VCaP (cell line): Measurements from ENCODE around the gene DEDD2.

Experiments
- H3K27ac ChIP-seq: fragments of 450-650 bp; 2 replicates; pipeline ENCODE4 v1.5.1; 2017
- TF ChIP-seq, protein P1 (sequence below): fragments of 450-650 bp; conservative IDR thresholded peaks from 2 replicates; pipeline ENCODE4 v1.5.1; 2017; ENCODE audit warnings: mild to moderate bottlenecking, moderate library complexity

DEDD2 gene

DNA sequence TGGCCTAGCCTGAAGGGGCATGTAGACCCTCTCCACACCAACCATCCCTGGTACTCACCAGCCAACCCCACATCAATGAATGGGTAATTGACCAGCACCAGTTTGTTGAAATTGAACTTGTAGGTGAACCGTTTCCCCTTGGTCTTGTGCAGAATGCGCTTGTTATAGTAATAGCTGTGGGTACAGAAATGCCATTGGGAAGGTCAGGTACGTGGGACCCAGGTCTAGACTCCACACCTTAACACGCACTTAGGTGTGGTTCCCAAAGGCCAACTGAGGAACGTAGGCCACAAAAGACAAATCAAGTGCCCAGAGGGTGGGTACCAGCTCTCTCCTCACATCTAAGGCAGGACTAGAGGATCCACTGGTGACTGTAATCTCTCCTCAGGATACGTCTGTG is 32.3 kb upstream of the DEDD2 start:
- H3K27ac ChIP-seq: no peak overlapping the region
- TF ChIP-seq, protein P1, sequence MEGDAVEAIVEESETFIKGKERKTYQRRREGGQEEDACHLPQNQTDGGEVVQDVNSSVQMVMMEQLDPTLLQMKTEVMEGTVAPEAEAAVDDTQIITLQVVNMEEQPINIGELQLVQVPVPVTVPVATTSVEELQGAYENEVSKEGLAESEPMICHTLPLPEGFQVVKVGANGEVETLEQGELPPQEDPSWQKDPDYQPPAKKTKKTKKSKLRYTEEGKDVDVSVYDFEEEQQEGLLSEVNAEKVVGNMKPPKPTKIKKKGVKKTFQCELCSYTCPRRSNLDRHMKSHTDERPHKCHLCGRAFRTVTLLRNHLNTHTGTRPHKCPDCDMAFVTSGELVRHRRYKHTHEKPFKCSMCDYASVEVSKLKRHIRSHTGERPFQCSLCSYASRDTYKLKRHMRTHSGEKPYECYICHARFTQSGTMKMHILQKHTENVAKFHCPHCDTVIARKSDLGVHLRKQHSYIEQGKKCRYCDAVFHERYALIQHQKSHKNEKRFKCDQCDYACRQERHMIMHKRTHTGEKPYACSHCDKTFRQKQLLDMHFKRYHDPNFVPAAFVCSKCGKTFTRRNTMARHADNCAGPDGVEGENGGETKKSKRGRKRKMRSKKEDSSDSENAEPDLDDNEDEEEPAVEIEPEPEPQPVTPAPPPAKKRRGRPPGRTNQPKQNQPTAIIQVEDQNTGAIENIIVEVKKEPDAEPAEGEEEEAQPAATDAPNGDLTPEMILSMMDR: no peak

DNA sequence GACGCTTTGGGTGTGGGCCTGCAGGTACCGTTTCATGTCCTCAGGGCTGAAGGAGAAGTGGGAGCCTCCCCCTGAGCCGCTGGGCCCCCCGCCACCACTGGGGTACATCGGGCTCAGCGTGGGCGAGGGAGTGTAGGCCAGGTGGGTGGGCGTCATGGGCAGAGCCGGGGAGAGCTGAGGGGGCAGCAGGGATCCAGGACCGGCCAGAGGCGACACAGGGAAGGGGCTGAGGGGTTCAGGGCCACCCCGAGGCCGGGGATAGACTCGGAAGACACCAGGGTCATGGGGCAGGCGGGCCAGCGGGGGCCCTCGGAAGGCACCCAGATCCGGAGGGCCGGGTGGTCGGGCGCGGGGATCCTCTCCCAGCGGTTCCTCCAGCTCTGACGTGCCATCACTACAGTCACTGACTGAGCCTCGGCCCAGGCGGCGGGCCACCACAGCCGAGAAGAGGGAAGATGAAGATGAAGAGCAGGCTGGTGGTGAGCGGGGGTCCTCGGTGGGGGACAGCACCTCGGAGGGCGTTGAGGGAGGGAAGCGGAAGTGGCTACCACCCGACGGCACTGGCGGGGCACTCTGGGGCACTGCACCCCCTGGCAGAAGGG is 31.8 kb upstream of the DEDD2 start:
- TF ChIP-seq, protein P1: no peak
- no peak overlapping the region for H3K27ac ChIP-seq

DNA sequence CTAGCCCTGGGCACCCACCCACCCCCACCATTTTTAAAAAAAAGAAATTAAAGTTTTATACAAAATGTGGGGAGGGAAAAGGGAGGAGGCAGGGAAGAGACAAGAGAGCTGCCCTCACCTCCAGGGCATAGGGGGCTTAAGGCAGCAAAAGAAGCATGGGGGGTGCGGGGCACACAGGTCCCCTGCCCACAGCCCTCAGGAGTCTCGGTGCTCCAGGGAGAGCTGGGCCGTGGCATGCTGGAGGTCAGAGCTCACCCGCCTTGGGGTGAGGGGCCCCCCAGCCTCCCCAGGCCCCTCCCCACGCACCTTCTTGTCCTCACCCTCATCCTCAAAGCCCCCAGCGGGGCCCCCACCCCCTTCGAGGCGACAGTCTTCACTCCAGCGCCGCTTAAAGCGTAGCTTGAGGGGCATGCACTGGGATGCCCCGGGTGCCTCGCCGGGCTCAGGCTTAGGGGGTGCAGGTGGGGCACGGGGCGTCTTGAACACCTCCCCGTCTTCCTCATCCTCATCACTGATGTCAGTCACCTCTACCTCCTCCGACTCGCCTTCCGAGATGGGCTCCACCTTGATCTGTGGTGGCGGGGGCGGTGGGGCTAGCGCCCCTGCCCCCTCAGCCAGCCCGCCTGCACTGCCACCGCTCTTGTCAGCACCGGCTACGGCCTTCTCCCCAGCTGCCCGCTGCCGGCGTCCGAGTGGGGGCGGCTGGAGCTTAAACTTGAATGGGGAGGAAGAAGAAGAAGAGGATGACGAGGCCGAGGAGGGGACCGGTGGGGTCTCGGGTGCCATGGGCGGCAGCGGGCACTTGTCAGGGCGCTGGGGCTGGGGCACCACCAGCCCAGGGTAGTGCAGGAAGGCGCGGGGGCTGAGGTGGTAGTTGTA is 31.0 kb upstream of the DEDD2 start:
- TF ChIP-seq, protein P1: no peak
- H3K27ac ChIP-seq: no peak overlapping the region

DNA sequence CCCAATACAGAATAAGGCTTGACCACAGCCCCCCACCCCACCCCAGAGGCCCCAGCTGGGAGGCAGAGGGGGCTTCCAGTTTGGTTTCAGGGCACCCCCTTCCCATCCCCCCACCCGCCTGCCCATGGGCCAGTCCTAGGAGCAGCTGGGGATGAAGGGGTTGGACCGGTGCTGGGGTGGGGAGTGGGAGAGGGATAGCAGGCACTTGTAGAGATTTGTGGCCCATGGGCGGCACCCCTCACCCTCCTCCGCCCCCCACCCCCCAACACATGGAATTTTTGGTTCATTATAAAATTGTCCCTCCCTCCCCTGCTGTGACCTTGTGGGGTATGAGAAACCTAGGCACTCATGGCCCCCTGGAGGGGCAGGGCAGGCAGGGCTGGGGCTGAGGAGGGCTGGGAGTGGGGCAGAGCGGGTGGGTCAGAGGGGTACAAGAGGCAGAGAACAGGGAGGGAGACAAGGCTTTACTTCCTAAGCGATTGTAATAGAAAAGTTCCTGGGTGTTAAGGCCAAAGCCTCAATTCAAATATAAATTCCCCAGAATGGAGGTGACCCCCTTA is 30.2 kb upstream of the DEDD2 start:
- TF ChIP-seq, protein P1: no peak

DNA sequence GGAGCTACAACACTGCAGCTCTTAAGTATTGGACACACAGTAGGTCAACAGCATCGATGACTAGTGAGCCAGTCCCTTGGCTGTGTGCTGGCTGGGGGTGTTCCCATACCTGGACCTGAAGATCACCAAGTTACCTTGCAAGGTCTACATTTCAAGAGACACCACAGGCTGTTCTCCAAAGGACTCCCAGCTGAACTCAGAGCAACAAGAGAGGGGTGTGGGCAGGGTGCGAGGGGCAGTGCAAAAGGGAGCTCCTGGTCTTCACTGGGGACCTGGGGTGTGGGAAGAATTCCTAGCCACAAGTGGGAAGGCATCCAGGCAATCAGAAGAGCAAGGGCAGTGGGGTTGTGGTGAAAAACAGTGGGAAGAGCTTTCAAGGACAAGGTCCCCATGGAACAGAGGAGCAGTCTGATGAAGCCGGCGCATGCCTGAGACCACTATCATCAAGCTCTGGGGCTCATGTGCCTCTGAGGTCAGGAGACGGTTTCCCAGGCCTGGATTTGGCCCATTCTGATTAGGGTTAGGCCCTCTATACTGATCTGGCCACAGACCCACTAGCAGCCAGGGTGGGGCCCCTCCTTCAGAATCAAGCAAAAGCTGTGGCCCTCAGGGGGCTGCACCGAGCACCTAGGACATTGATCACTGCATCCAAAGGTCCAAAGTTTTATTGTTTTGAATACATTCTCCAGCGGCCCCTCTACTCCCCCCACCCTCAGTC is 29.6 kb upstream of the DEDD2 start:
- H3K27ac ChIP-seq: no peak overlapping the region
- TF ChIP-seq, protein P1: no peak

More for the DNA sequence above, 30.2 kb upstream of the DEDD2 start:
- H3K27ac ChIP-seq: no peak overlapping the region

DNA sequence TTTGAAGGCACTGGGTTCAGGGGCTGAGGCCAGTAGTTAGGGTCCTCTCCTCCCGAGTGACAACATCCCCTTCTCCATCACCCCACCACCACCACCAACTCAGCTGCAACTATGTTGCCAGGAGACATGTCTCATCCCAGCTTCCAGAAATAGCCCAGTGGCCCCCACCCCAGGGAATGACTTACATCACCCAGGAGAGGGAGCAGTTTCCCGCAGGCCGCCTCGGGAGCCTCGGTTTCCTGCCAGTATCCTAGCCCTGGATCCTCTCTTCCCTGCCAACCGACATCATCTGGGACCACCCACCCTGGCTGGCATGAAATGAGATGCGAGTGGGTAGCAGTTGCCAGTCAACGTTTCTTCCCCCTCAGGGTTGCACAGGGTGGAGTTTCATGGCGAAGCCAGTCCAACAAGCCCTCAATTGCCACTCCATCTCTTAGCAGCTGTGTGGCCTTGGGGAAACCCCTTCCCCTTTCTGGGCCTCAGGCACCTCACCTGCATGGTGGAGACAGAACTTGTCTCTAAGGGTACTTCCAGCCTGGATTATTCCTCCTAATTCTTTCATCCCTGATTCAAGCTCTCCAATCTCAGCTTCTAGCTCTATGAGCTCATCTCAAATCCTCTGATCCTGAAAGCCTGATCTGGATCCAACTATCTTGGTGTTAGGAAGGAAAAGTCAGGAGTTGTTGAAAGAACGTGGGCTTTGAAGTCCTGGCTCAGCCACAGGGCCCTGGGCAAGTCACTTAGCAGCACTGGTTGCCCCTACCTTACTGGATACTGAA is 28.9 kb upstream of the DEDD2 start:
- TF ChIP-seq, protein P1: peak; percentile 47; the same call in 1 of the 2 replicates
- H3K27ac ChIP-seq: no peak overlapping the region
